CD14-positive monocyte (primary cell): ENCODE results near the gene TOM1L1. TPM values are rescaled to one million over a fixed set of nuclear protein-coding genes. Genes with fewer than 3 reads are reported as not detected.

Source experiments
- DNase-seq, 3 donors: peaks; one replicate each; pipeline ENCODE4 v3.0.0-alpha.2; 2011 to 2022
- H2AFZ ChIP-seq: 2 replicates; pipeline ENCODE4 v1.6.0; 2012; ENCODE audit warnings: mild to moderate bottlenecking, low read depth, low read length, inconsistent platforms; ENCODE audit not compliant: insufficient read depth, poor library complexity, severe bottlenecking
- H3K27ac ChIP-seq, 2 donors: 1 replicate in 1 of 2; 2 replicates in 1 of 2; pipeline ENCODE4 v1.5.1; 2012 to 2013; ENCODE audit warnings: low read length in 2 of 2, control low read depth in 1 of 2, inconsistent platforms in 1 of 2, low read depth in 1 of 2, mild to moderate bottlenecking in 1 of 2
- H3K27me3 ChIP-seq, 2 donors: one replicate each; pipeline versions ENCODE4 v1.6.0 to v1.6.1; 2011 to 2013; ENCODE audit warnings: low read length in 2 of 2; ENCODE audit not compliant: control insufficient read depth in 2 of 2, insufficient read depth in 2 of 2
- H3K36me3 ChIP-seq, 2 donors: replicated peaks in 1 of 2; 1 replicate in 1 of 2; 2 replicates in 1 of 2; pipeline versions ENCODE4 v1.5.1 to v1.6.1; 2012 to 2013; ENCODE audit warnings: low read length in 2 of 2, control low read depth in 1 of 2, inconsistent platforms in 1 of 2, mild to moderate bottlenecking in 1 of 2; ENCODE audit not compliant: insufficient read depth in 2 of 2, control insufficient read depth in 1 of 2
- H3K4me1 ChIP-seq, 2 donors: 1 replicate in 1 of 2; 2 replicates in 1 of 2; pipeline versions ENCODE4 v1.5.1 to v1.6.1; 2012 to 2013; ENCODE audit warnings: low read length in 2 of 2, control low read depth in 1 of 2, inconsistent platforms in 1 of 2, mild to moderate bottlenecking in 1 of 2, moderate library complexity in 1 of 2; ENCODE audit not compliant: insufficient read depth in 2 of 2, control insufficient read depth in 1 of 2
- H3K4me2 ChIP-seq: replicated peaks from 2 replicates; pipeline ENCODE3; 2012; ENCODE audit warnings: low read length, moderate library complexity, mild to moderate bottlenecking; ENCODE audit not compliant: poor library complexity, severe bottlenecking; ENCODE audit errors: extremely low read depth
- H3K4me3 ChIP-seq, 3 experiments: fragments of 200-600 bp in 1 of 3; sonication (generic) in 1 of 3; replicated peaks in 1 of 3; 1 replicate in 2 of 3; 2 replicates in 1 of 3; pipeline ENCODE4 v1.5.1; 2011 to 2013; ENCODE audit warnings: low read length in 3 of 3, mild to moderate bottlenecking in 3 of 3, control low read depth in 2 of 3, low read depth in 2 of 3, inconsistent platforms in 1 of 3, moderate library complexity in 1 of 3
- H3K79me2 ChIP-seq: 2 replicates; pipeline ENCODE4 v1.6.0; 2012; ENCODE audit warnings: mild to moderate bottlenecking, control low read depth, inconsistent platforms, low read length, moderate library complexity; ENCODE audit not compliant: insufficient read depth
- H3K9ac ChIP-seq: 2 replicates; pipeline ENCODE4 v1.6.0; 2017; ENCODE audit warnings: low read length, mild to moderate bottlenecking; ENCODE audit not compliant: insufficient read depth, poor library complexity, severe bottlenecking
- H3K9me3 ChIP-seq, 2 donors: replicated peaks in 1 of 2; 1 replicate in 1 of 2; 2 replicates in 1 of 2; pipeline versions ENCODE4 v1.5.1 to v1.6.1; 2012 to 2013; ENCODE audit warnings: low read length in 2 of 2, control low read depth in 1 of 2; ENCODE audit not compliant: control insufficient read depth in 1 of 2, insufficient read depth in 1 of 2
- H4K20me1 ChIP-seq: 2 replicates; pipeline ENCODE4 v1.6.0; 2012; ENCODE audit warnings: mild to moderate bottlenecking, low read length, control low read depth, moderate library complexity; ENCODE audit not compliant: insufficient read depth
- H3K27ac Mint-ChIP-seq, 7 donors: one replicate each; pipeline ENCODE4 v1.8.0; 2020; ENCODE audit warnings: mild to moderate bottlenecking in 7 of 7, mixed read lengths in 7 of 7, moderate library complexity in 6 of 7, inconsistent platforms in 2 of 7
- H3K27me3 Mint-ChIP-seq, 3 donors: one replicate each; pipeline ENCODE4 v1.8.0; 2021 to 2022; ENCODE audit warnings: low read depth in 3 of 3, mild to moderate bottlenecking in 3 of 3, mixed read lengths in 3 of 3, moderate library complexity in 3 of 3, inconsistent platforms in 1 of 3
- H3K36me3 Mint-ChIP-seq, 2 donors: one replicate each; pipeline ENCODE4 v1.8.0; 2020; ENCODE audit warnings: mixed read lengths in 2 of 2, inconsistent platforms in 1 of 2, mild to moderate bottlenecking in 1 of 2
- H3K4me1 Mint-ChIP-seq: one replicate; pipeline ENCODE4 v1.8.0; 2020; ENCODE audit warnings: mild to moderate bottlenecking, mixed read lengths
- H3K4me3 Mint-ChIP-seq, 2 donors: one replicate each; pipeline ENCODE4 v1.8.0; 2020; ENCODE audit warnings: mild to moderate bottlenecking in 2 of 2, mixed read lengths in 2 of 2, moderate library complexity in 1 of 2
- H3K9me3 Mint-ChIP-seq, 7 donors: one replicate each; pipeline ENCODE4 v1.8.0; 2020 to 2022; ENCODE audit warnings: mixed read lengths in 7 of 7, mild to moderate bottlenecking in 6 of 7, moderate library complexity in 6 of 7, inconsistent platforms in 2 of 7
- CTCF ChIP-seq: fragments of 200-600 bp; IDR thresholded peaks from one replicate; pipeline ENCODE4 v1.8.0; 2022; ENCODE audit warnings: antibody characterized with exemption, mild to moderate bottlenecking
- WGBS: methylation state at CpG from one replicate; pipeline ENCODE4 v1.1.5; 2013; ENCODE audit warnings: missing lambda C conversion rate; ENCODE audit not compliant: insufficient coverage; 5-methylcytosine and 5-hydroxymethylcytosine counted together
- intact Hi-C, 2 donors: fragments of 100-400 bp; cut with micrococcal nuclease; formaldehyde crosslinking; loops; one replicate each; pipeline versions ENCODE4 v1.15.0 to v1.15.1; 2023
- polyA plus RNA-seq, 3 donors: library from polyadenylated mRNA; depleted of rRNA in 1 of 3; unstranded in 2 of 3; stranded (reverse) in 1 of 3; fragments of 300-500 nt in 2 of 3; fragments of >200 nt in 1 of 3; fragmentation: Illumina TruSeq in 2 of 3; gene quantifications; 1 replicate in 2 of 3; 2 replicates in 1 of 3; pipeline ENCODE4 v1.2.3, GENCODE V29; 2012 to 2021

Gene TOM1L1
- polyA plus RNA-seq, 3 donors, result 0.32 TPM; not detected in 2

DNA sequence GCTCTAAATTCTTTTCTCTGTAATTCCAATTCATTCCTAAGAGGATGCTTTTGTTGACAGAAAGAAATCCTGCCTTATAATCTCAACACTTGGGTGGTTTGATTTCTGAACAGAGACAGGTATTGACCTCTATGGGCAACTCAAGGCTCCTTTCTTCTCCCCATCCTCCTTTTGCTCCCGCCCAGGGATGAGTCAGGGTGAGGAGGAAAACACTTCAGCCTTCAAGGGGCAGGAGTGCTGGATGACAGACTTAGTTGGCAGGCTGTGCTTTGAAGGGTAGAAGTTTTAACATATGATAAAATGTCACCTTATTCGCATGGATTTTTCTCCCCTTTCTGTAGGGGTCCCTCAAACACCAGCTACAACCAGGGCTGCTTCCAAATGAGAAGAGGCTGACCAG lies 16.7 kb upstream of the TOM1L1 start:
- H3K9ac ChIP-seq, result no peak overlapping the region
- no peak overlapping the region for H3K4me3 ChIP-seq
- H3K27me3 ChIP-seq, result no peaks in the 10 kb centered on the region
- no peaks in the 10 kb centered on the region for H3K36me3 Mint-ChIP-seq
- intact Hi-C loops, result no loop called here
- H3K4me1 ChIP-seq, result no peaks in the 10 kb centered on the region
- H4K20me1 ChIP-seq, result no peaks in the 10 kb centered on the region
- no peak overlapping the region for H3K27ac ChIP-seq
- no CpG with 5 or more reads among the region's 2 CpGs for WGBS
- TF ChIP-seq CTCF, result no peak
- H2AFZ ChIP-seq, result no peak overlapping the region
- H3K4me3 Mint-ChIP-seq, result no peak overlapping the region
- H3K9me3 ChIP-seq, result no peaks in the 10 kb centered on the region
- no peaks in the 10 kb centered on the region for H3K36me3 ChIP-seq
- DNase-seq, result no peak
- no peak overlapping the region for H3K27ac Mint-ChIP-seq
- no peaks in the 10 kb centered on the region for H3K79me2 ChIP-seq
- H3K9me3 Mint-ChIP-seq, result peaks cover 0 to 2% (median 0%) of the 10 kb centered on the region in 7 donors
- H3K4me1 Mint-ChIP-seq, result no peaks in the 10 kb centered on the region
- peaks cover 0 to 2% (median 1%) of the 10 kb centered on the region in 3 donors for H3K27me3 Mint-ChIP-seq
- H3K4me2 ChIP-seq, result no peak overlapping the region

DNA sequence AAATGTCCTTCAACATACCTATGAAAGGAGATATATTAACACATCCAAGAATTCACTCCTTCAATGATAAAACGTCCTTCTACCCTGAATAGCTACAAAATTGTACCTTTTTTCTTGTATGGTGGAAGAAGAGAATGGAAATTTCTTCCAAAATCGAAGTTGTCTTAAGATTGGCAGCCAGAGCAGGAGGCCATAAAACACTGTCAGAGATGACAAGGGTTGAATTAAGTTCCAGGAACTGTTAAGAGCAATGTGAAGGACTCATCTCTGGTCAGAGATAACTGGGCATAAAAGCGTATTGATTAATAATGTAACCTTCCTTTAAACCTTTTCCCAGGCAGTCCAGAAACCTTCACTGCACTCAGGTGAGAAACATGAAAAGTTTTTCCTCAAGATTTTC lies 12.9 kb upstream of the TOM1L1 start:
- no peak overlapping the region for H3K27ac ChIP-seq
- H3K4me2 ChIP-seq, result no peak overlapping the region
- intact Hi-C loops, result no loop called here
- no peak overlapping the region for H2AFZ ChIP-seq
- no peak overlapping the region for H3K4me3 ChIP-seq
- no peaks in the 10 kb centered on the region for H3K27me3 Mint-ChIP-seq
- H3K9me3 ChIP-seq, result no peaks in the 10 kb centered on the region
- no peak overlapping the region for H3K9ac ChIP-seq
- no peaks in the 10 kb centered on the region for H3K36me3 Mint-ChIP-seq
- H3K4me1 ChIP-seq, result no peaks in the 10 kb centered on the region
- H3K4me1 Mint-ChIP-seq, result no peaks in the 10 kb centered on the region
- no peak overlapping the region for H3K4me3 Mint-ChIP-seq
- WGBS, result 80% methylated on average over 1 of the region's 3 CpGs
- no peak for DNase-seq
- H4K20me1 ChIP-seq, result no peaks in the 10 kb centered on the region
- no peaks in the 10 kb centered on the region for H3K79me2 ChIP-seq
- no peaks in the 10 kb centered on the region for H3K36me3 ChIP-seq
- H3K27ac Mint-ChIP-seq, result no peak overlapping the region
- no peak for TF ChIP-seq CTCF
- no peaks in the 10 kb centered on the region for H3K9me3 Mint-ChIP-seq
- H3K27me3 ChIP-seq, result no peaks in the 10 kb centered on the region
